ENCODE results near the gene SCP2.

DNA sequence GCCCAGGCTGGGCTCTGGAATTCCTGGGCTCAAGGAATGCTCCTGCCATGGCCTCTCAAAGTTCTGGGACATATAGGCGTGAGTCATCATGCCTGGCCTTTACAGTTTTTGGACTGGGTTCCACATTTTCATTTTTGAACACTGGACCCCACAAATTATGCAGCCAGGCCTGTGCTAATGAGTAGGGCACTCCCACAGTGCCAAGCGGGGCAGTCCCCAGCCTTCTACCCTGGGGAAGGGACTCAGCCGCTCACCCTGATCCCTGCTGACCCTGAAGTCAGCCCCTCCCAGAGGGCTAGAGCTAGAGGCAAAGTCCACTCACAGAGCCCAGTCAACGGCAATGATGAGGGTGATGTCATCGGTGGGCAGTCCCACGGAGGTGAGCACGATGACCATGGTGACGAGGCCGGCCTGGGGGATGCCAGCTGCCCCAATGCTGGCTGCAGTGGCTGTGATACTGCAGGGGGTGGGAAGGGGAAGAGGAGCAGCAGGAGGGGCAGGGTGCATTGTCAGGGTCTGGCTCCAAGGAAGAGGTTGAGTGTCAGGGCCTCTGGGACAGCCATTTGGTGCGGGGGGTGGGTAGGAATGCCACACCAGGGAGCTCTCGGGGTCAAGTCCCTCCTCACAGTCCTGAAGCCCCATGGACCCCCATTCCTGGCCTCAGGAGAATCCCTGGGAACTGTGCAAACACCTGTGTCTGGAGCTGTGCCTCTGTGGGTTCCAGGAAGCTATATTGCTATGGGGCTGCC is 162.6 kb downstream of the SCP2 start:
- TF ChIP-seq, protein P1, sequence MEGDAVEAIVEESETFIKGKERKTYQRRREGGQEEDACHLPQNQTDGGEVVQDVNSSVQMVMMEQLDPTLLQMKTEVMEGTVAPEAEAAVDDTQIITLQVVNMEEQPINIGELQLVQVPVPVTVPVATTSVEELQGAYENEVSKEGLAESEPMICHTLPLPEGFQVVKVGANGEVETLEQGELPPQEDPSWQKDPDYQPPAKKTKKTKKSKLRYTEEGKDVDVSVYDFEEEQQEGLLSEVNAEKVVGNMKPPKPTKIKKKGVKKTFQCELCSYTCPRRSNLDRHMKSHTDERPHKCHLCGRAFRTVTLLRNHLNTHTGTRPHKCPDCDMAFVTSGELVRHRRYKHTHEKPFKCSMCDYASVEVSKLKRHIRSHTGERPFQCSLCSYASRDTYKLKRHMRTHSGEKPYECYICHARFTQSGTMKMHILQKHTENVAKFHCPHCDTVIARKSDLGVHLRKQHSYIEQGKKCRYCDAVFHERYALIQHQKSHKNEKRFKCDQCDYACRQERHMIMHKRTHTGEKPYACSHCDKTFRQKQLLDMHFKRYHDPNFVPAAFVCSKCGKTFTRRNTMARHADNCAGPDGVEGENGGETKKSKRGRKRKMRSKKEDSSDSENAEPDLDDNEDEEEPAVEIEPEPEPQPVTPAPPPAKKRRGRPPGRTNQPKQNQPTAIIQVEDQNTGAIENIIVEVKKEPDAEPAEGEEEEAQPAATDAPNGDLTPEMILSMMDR (IDR thresholded peaks at IDR 0.05) = no peak
- TF ChIP-seq POLR2A (IDR thresholded peaks at IDR 0.05) (no peak), POLR2AphosphoS5 (IDR thresholded peaks at IDR 0.05) (no peak)
